Stomach (tissue), 9 donors: ENCODE results near the gene QPCT. TPM values are rescaled to one million over a fixed set of nuclear protein-coding genes. Genes with fewer than 3 reads are reported as not detected.

Experiments
- DNase-seq, 2 donors: peaks; one replicate each; pipeline versions ENCODE4 v3.0.0 to v3.0.0-alpha.2; 2013 to 2019
- H3K27ac ChIP-seq, 5 donors: fragments of 200-600 bp in 4 of 5; sonication (generic) in 4 of 5; one replicate each; pipeline ENCODE4 v1.5.1; 2013 to 2019; ENCODE audit warnings: mild to moderate bottlenecking in 1 of 5, moderate library complexity in 1 of 5
- H3K27me3 ChIP-seq, 3 donors: fragments of 200-600 bp; sonication (generic); one replicate each; pipeline ENCODE4 v1.5.1; 2017 to 2019; ENCODE audit warnings: mixed run types in 1 of 3
- H3K36me3 ChIP-seq, 4 donors: fragments of 200-600 bp; sonication (generic); 1 replicate in 3 of 4; 2 replicates in 1 of 4; pipeline ENCODE4 v1.5.1; 2016 to 2019
- H3K4me1 ChIP-seq, 4 donors: fragments of 200-600 bp; sonication (generic); one replicate each; pipeline ENCODE4 v1.5.1; 2016 to 2019
- H3K4me3 ChIP-seq, 4 donors: fragments of 200-600 bp; sonication (generic) in 3 of 4; one replicate each; pipeline ENCODE4 v1.5.1; 2016 to 2019; ENCODE audit warnings: mild to moderate bottlenecking in 1 of 4
- H3K9me3 ChIP-seq, 4 donors: fragments of 200-600 bp; sonication (generic); one replicate each; pipeline ENCODE4 v1.5.1; 2016 to 2019
- EP300 ChIP-seq: sonication (generic); formaldehyde crosslinking; IDR thresholded peaks from one replicate; pipeline ENCODE4 v1.6.1; 2017; ENCODE audit warnings: antibody characterized with exemption
- POLR2A ChIP-seq, 4 donors: fragments of 450-650 bp; IDR thresholded peaks; one replicate each; pipeline ENCODE4 v1.6.1; 2016; ENCODE audit warnings: antibody characterized with exemption in 4 of 4, control low read depth in 2 of 4, mild to moderate bottlenecking in 1 of 4, moderate library complexity in 1 of 4
- POLR2AphosphoS5 ChIP-seq, 3 donors: sonication (generic); formaldehyde crosslinking; IDR thresholded peaks; one replicate each; pipeline ENCODE4 v1.6.1; 2016; ENCODE audit warnings: antibody characterized with exemption in 3 of 3
- WGBS, 5 donors: extraction: QIAGEN DNeasy Blood & Tissue Kit in 3 of 5; methylation state at CpG; one replicate each; pipeline versions ENCODE4 v1.1.5 to v1.1.7; 2013 to 2018; 5-methylcytosine and 5-hydroxymethylcytosine counted together
- intact Hi-C: fragments of 100-400 bp; cut with DNase I; formaldehyde crosslinking; loops from one replicate; pipeline ENCODE4 v1.15.1; 2023; ENCODE audit warnings: low total_unique reads
- polyA plus RNA-seq, 3 donors: library from polyadenylated mRNA; stranded (reverse); fragments of 200-250 nt; gene quantifications; one replicate each; pipeline ENCODE4 v1.2.3, GENCODE V29; 2013
- total RNA-seq, 5 donors: library from RNA; depleted of rRNA; stranded (reverse); fragments of >200 nt; gene quantifications; one replicate each; pipeline versions ENCODE4 v1.1.0 to v1.2.3, GENCODE V29; 2014 to 2016
- TF ChIP-seq, protein P1 (sequence below), 7 experiments: fragments of 450-650 bp in 4 of 7; fragments of 200-600 bp in 3 of 7; sonication (generic) in 3 of 7; IDR thresholded peaks; one replicate each; pipeline ENCODE4 v1.5.1; 2016 to 2019; ENCODE audit warnings: antibody characterized with exemption in 7 of 7, control low read depth in 2 of 7, mild to moderate bottlenecking in 1 of 7
- donor health status: healthy with polysubstance abuse.
- donor health status: Bipolar disorder and iron deficiency.
- donor health status: healthy.

Gene QPCT
- total and polyA plus RNA-seq, 8 donors = 1.3 to 26.6 (median 4.4) TPM; not detected in 1

DNA sequence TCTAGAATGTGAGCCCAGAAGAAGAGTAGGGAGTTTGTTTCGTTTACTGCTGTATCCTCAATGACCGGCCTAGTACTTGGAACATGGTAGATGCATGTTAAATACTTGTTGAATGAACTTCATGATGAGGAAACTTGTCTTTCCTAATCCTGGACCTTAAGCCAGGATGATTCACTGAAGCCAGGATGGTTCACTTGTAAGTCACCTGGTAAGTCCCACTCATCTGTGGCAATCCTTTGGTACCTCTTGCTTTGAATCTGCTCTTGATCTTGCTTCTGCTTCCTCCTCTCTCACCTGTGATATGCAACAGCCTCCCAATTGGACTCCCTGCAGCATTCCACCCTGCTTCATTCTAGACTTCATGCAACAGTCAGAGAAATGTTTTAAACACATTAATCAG is 43.6 kb downstream of the QPCT start:
- TF ChIP-seq POLR2AphosphoS5 (IDR thresholded peaks at IDR 0.05) (no peak), POLR2A (IDR thresholded peaks at IDR 0.05) (no peak), EP300 (no peak)
- TF ChIP-seq, protein P1, sequence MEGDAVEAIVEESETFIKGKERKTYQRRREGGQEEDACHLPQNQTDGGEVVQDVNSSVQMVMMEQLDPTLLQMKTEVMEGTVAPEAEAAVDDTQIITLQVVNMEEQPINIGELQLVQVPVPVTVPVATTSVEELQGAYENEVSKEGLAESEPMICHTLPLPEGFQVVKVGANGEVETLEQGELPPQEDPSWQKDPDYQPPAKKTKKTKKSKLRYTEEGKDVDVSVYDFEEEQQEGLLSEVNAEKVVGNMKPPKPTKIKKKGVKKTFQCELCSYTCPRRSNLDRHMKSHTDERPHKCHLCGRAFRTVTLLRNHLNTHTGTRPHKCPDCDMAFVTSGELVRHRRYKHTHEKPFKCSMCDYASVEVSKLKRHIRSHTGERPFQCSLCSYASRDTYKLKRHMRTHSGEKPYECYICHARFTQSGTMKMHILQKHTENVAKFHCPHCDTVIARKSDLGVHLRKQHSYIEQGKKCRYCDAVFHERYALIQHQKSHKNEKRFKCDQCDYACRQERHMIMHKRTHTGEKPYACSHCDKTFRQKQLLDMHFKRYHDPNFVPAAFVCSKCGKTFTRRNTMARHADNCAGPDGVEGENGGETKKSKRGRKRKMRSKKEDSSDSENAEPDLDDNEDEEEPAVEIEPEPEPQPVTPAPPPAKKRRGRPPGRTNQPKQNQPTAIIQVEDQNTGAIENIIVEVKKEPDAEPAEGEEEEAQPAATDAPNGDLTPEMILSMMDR (IDR thresholded peaks at IDR 0.05) = no peak
- no peak for DNase-seq
- Histone ChIP-seq H3K4me3 (no peak overlapping the region), H3K36me3 (no peaks in the 10 kb centered on the region), H3K9me3 (no peaks in the 10 kb centered on the region), H3K27me3 (no peaks in the 10 kb centered on the region), H3K4me1 (peaks cover 0 to 15% (median 7%) of the 10 kb centered on the region in 4 donors), H3K27ac (no peak overlapping the region)
- intact Hi-C loops = no loop called here
- WGBS, 5 donors = 87 to 96% (median 93%) methylated on average over 2 of the region's 2 CpGs

DNA sequence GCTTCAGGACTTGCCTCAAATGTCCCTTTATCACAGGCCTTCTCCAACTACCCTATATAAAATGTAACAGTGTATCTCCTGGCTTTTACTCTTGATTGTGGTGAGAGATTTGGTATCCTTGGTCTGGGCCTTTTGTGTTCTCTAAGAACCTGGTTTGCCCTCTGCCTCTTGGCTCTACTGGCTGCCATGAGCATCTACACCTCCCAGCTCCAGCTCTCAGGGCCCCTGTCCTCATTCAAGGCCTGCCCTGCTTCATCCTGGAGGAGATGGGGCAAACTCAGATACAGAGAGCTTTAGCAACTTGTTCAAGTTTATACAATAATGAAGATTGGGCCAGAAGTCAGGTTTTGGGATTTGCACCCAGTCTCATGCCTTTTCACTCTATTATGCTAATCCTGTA is 45.0 kb downstream of the QPCT start:
- Histone ChIP-seq H3K27ac (peak overlapping the region in 1 of 5 donors; percentile 72), H3K4me1 (peaks cover 0 to 15% (median 7%) of the 10 kb centered on the region in 4 donors)
- intact Hi-C loops = no loop called here

DNA sequence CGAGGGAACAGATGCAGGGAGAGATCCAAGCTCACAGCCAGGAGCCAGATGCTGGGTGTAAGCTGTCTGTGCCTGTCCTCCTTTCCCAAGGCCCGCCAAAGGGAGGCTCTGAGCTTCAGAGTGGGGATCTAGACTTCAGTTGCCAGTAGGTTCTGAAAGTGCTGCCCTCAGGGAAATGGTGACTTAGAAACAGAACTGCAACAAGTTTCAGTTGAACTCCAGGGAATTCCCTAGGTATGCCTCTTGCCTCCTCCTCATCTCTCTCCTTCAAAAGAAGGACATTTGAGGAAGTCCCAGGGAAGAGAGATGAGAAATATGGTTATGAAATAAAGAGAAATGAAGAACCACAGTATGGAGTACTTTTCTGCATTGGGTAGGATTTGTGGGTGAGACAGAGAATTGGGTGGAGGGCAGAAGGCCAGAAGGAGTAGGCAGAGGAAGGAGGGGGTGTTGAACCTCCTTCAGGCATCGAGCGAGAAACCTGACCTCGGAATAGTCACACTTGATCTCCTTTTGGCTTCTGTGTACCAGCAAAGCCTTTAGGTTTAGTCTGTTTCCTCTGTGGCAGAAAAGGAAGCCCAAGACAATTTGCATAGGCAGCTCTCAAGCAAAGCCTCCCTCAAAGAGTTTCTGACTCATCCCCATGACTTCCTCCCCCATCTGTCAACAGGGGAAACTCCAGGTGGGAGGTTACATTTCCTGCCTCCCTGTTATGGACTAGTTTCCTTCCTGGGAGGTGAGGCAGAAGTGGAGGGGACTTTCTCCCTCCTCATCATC is 45.7 kb downstream of the QPCT start:
- TF ChIP-seq POLR2AphosphoS5 (IDR thresholded peaks at IDR 0.05) = peak in 1 of 3 donors; percentile 66
- TF ChIP-seq EP300 = no peak
- DNase-seq = peak in 1 of 2 donors; percentile 70
- H3K36me3 ChIP-seq = no peaks in the 10 kb centered on the region
- no peaks in the 10 kb centered on the region for H3K9me3 ChIP-seq
- 51 to 64% (median 59%) methylated on average over 5 of the region's 5 CpGs for WGBS, 5 donors
- H3K27ac ChIP-seq = peak overlapping the region in 3 of 5 donors; percentile 16 to 72 (median 50)
- H3K27me3 ChIP-seq = no peaks in the 10 kb centered on the region
- H3K4me1 ChIP-seq = peaks cover 0 to 15% (median 7%) of the 10 kb centered on the region in 4 donors
- intact Hi-C loops = no loop called here
- no peak overlapping the region for H3K4me3 ChIP-seq

More for the DNA sequence above, 45.0 kb downstream of the QPCT start:
- DNase-seq = no peak
- Histone ChIP-seq H3K4me3 (no peak overlapping the region), H3K36me3 (no peaks in the 10 kb centered on the region), H3K27me3 (no peaks in the 10 kb centered on the region), H3K9me3 (no peaks in the 10 kb centered on the region)
- TF ChIP-seq EP300 = no peak
- TF ChIP-seq, protein P1 (IDR thresholded peaks at IDR 0.05) = no peak
- TF ChIP-seq POLR2A (IDR thresholded peaks at IDR 0.05) = no peak
- no peak for TF ChIP-seq POLR2AphosphoS5 (IDR thresholded peaks at IDR 0.05)

DNA sequence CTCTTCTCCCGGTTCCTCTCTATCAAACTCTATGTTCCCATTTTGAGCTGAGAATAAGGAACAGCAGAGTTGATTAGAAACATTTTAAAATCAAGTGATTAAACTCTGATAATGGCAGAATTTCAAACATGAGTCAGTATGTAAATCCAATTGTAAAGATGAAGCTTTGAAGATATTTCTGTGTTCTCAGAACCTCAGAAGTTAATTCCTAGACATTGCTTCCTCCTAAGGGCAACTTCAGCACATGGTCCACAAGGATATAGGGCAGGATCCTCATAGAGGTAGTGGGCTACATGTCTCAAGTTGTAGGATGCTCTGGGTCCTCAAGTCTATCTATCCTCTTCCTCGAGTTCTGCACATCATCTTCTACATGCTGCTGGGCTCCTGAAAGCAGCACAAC is 46.3 kb downstream of the QPCT start:
- WGBS, 5 donors = 55 to 78% (median 64%) methylated on average over 2 of the region's 2 CpGs
- Histone ChIP-seq H3K4me3 (no peak overlapping the region), H3K27me3 (no peaks in the 10 kb centered on the region), H3K9me3 (no peaks in the 10 kb centered on the region), H3K4me1 (peaks cover 0 to 16% (median 8%) of the 10 kb centered on the region in 4 donors), H3K36me3 (no peaks in the 10 kb centered on the region), H3K27ac (peak overlapping the region in 2 of 5 donors; percentile 50 to 72)
- TF ChIP-seq, protein P1 (IDR thresholded peaks at IDR 0.05) = no peak
- no peak for TF ChIP-seq POLR2A (IDR thresholded peaks at IDR 0.05)
- no peak for TF ChIP-seq POLR2AphosphoS5 (IDR thresholded peaks at IDR 0.05)
- no peak for TF ChIP-seq EP300
- intact Hi-C loops = no loop called here
- DNase-seq = no peak

DNA sequence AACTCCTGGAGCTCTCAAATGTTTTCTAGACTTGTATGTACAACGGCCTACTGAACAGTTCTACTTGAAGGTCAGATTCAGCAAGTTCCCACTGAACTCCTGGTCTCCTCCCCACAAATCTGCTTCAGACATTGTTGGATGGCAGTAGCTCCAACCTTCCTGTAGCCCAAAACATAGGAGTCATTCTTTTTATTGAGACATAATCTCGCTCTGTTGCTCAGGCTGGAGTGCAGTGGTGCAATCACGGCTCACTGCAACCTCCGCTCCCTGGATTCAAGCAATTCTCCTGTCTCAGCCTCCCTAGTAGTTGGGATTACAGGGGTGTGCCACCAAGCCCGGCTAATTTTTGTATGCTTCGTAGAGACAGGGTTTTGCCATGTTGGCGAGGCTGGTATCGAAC is 47.3 kb downstream of the QPCT start:
- no peaks in the 10 kb centered on the region for H3K27me3 ChIP-seq
- H3K36me3 ChIP-seq = no peaks in the 10 kb centered on the region
- H3K4me3 ChIP-seq = no peak overlapping the region
- DNase-seq = no peak
- 94 to 97% (median 97%) methylated on average over 8 of the region's 8 CpGs for WGBS, 5 donors
- TF ChIP-seq POLR2AphosphoS5 (IDR thresholded peaks at IDR 0.05) (no peak), POLR2A (IDR thresholded peaks at IDR 0.05) (no peak), EP300 (no peak)
- TF ChIP-seq, protein P1 (IDR thresholded peaks at IDR 0.05) = no peak
- H3K27ac ChIP-seq = no peak overlapping the region
- peaks cover 0 to 20% (median 12%) of the 10 kb centered on the region in 4 donors for H3K4me1 ChIP-seq
- intact Hi-C loops = no loop called here
- no peaks in the 10 kb centered on the region for H3K9me3 ChIP-seq
